Common myeloid progenitor, CD34-positive (primary cell): ENCODE data around the gene CEBPG.

Experiments
- CTCF ChIA-PET: fragments of 350-600 bp; sonication (Branson Sonifier 250); formaldehyde crosslinking; loops from one replicate; lab custom pipeline; 2021; ENCODE audit warnings: antibody characterized with exemption; lab: Charles Lee
- POLR2A ChIA-PET: fragments of 350-600 bp; sonication (Branson Sonifier 250); formaldehyde crosslinking; loops from one replicate; lab custom pipeline; 2021; ENCODE audit warnings: antibody characterized with exemption; lab: Charles Lee
- DNase-seq, 3 donors: peaks; one replicate each; pipeline versions ENCODE4 v3.0.0 to v3.0.0-alpha.2; 2013
- H3K27ac ChIP-seq, 2 experiments: 1 replicate in 1 of 2; 2 replicates in 1 of 2; pipeline ENCODE4 v1.7.0; 2013; ENCODE audit warnings: inconsistent platforms in 2 of 2, low read length in 2 of 2, mild to moderate bottlenecking in 2 of 2, low read depth in 1 of 2, moderate library complexity in 1 of 2; ENCODE audit not compliant: severe bottlenecking in 2 of 2, insufficient read depth in 1 of 2, poor library complexity in 1 of 2
- H3K27me3 ChIP-seq, 5 experiments: replicated peaks in 2 of 5; 1 replicate in 3 of 5; 2 replicates in 2 of 5; pipeline versions ENCODE4 v1.6.1 to v1.7.0; 2013; ENCODE audit warnings: low read length in 4 of 5, mild to moderate bottlenecking in 2 of 5, moderate library complexity in 2 of 5, inconsistent platforms in 1 of 5; ENCODE audit not compliant: insufficient read depth in 5 of 5, control insufficient read depth in 4 of 5
- H3K36me3 ChIP-seq, 4 experiments: 1 replicate in 2 of 4; 2 replicates in 2 of 4; pipeline versions ENCODE4 v1.6.1 to v1.7.0; 2013; ENCODE audit warnings: low read length in 3 of 4, control low read depth in 1 of 4, mild to moderate bottlenecking in 1 of 4; ENCODE audit not compliant: control insufficient read depth in 4 of 4, insufficient read depth in 4 of 4
- H3K4me1 ChIP-seq, 4 experiments: 1 replicate in 3 of 4; 2 replicates in 1 of 4; pipeline versions ENCODE4 v1.6.1 to v1.7.1; 2013; ENCODE audit warnings: low read length in 3 of 4, mild to moderate bottlenecking in 3 of 4, control low read depth in 1 of 4, inconsistent platforms in 1 of 4, moderate library complexity in 1 of 4; ENCODE audit not compliant: control insufficient read depth in 4 of 4, insufficient read depth in 4 of 4; ENCODE audit errors: control extremely low read depth in 1 of 4
- H3K4me3 ChIP-seq, 7 experiments: 1 replicate in 4 of 7; 2 replicates in 3 of 7; pipeline versions ENCODE4 v1.5.1 to v1.7.0; 2013; ENCODE audit warnings: mild to moderate bottlenecking in 7 of 7, low read length in 6 of 7, moderate library complexity in 6 of 7, inconsistent platforms in 2 of 7, low read depth in 2 of 7, control low read depth in 1 of 7; ENCODE audit not compliant: insufficient read depth in 4 of 7, control insufficient read depth in 1 of 7; ENCODE audit errors: extremely low read depth in 1 of 7
- H3K9me3 ChIP-seq, 5 experiments: 1 replicate in 4 of 5; 2 replicates in 1 of 5; pipeline versions ENCODE4 v1.6.1 to v1.7.1; 2013; ENCODE audit warnings: low read length in 4 of 5, mild to moderate bottlenecking in 2 of 5, inconsistent platforms in 1 of 5, low read depth in 1 of 5, moderate library complexity in 1 of 5; ENCODE audit not compliant: control insufficient read depth in 4 of 5, insufficient read depth in 2 of 5; ENCODE audit errors: control extremely low read depth in 1 of 5
- WGBS: methylation state at CpG from one replicate; pipeline ENCODE4 v1.1.5; 2013; ENCODE audit not compliant: insufficient coverage; 5-methylcytosine and 5-hydroxymethylcytosine counted together

The CEBPG gene

DNA sequence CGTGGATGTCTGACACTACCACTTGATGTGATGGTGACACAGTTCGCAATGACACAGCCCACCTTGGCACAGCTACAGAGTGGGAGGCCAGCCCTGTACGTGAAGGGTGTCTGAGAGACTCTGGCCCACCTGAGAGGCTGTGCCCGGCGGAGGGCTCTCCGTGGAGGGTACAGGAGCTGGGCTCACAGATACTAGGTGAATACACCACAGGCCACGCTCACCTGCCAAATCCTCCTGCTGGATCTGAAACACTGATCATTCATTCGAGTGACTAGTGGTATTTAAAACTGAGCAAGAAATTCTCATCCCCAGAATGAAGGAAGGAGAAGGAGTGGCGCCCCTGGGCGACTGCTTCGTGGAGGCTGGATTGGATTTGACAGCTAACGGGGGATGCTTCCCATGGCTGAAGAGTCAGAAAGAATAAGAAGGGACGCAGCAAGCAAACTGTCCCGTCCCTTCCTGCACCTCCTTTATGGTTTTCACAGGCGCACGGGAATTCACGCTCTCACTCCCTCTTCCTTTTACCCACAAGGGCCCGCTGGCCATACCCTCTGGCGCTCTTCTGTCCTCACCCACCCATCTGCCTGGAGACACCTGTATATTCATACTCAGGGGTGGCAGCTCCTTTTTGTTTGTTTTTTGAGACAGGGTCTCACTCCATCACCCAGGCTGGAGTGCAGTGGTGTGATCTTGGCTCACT is 25.0 kb downstream of the CEBPG start:
- H3K27ac ChIP-seq: no peak overlapping the region
- CTCF ChIA-PET: interaction anchor here (0.9 to 16.5 kb wide), 3 partner anchors 7 to 158 kb away, joined by 3 to 278 read pairs (median 25); no protein-coding TSS in a partner anchor
- H3K27me3 ChIP-seq: no peaks in the 10 kb centered on the region
- POLR2A ChIA-PET: interaction anchor here (0.6 kb wide), 1 partner anchor 155 kb away, joined by 3 read pairs; no protein-coding TSS in a partner anchor
- no peaks in the 10 kb centered on the region for H3K9me3 ChIP-seq
- no peak overlapping the region for H3K4me3 ChIP-seq
- 97% methylated on average over 9 of the region's 19 CpGs for WGBS
- H3K36me3 ChIP-seq: no peaks in the 10 kb centered on the region
- peaks cover 0 to 9% (median 0%) of the 10 kb centered on the region in 4 experiments for H3K4me1 ChIP-seq
- DNase-seq: no peak

DNA sequence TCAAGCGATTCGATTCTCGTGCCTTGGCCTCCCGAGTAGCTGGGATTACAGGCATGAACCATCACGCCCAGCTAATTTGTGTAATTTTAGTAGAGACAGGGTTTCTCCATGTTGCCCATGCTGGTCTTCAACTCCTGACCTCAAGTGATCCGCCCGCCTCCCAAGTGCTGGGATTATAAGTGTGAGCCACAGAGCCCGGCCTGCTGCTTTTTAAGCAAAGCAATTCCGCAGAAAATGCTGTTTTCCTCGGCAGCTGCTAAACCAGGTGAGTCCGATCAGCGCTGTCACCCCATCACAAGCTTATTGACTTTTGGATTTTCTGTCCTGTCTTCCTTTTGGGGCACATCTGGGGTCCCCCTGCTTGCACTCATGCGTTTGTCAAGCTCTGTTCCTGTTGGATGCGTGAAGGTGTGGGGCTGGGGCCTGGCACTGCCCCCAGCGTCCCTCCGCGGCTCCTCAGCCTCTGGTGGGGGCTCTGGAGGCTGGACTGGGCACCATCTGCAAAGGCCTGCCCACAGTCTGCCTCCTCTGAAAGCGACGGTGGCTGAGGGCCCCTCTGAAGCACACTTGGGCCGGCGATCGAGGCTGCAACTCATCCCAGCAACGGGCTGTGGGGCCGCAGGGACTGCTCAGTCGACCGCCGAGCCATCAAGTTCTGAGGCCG is 25.7 kb downstream of the CEBPG start:
- DNase-seq: no peak
- no peaks in the 10 kb centered on the region for H3K9me3 ChIP-seq
- no peaks in the 10 kb centered on the region for H3K27me3 ChIP-seq
- WGBS: 98% methylated on average over 28 of the region's 28 CpGs
- H3K36me3 ChIP-seq: no peaks in the 10 kb centered on the region
- no peak overlapping the region for H3K27ac ChIP-seq
- POLR2A ChIA-PET: interaction anchor here (0.6 kb wide), 1 partner anchor 155 kb away, joined by 3 read pairs; no protein-coding TSS in a partner anchor
- no peak overlapping the region for H3K4me3 ChIP-seq
- peaks cover 0 to 8% (median 0%) of the 10 kb centered on the region in 4 experiments for H3K4me1 ChIP-seq
- CTCF ChIA-PET: interaction anchor here (1.4 to 16.5 kb wide), 4 partner anchors 6 to 159 kb away, joined by 6 to 278 read pairs (median 16); partner anchors contain the start of gene CEBPG

DNA sequence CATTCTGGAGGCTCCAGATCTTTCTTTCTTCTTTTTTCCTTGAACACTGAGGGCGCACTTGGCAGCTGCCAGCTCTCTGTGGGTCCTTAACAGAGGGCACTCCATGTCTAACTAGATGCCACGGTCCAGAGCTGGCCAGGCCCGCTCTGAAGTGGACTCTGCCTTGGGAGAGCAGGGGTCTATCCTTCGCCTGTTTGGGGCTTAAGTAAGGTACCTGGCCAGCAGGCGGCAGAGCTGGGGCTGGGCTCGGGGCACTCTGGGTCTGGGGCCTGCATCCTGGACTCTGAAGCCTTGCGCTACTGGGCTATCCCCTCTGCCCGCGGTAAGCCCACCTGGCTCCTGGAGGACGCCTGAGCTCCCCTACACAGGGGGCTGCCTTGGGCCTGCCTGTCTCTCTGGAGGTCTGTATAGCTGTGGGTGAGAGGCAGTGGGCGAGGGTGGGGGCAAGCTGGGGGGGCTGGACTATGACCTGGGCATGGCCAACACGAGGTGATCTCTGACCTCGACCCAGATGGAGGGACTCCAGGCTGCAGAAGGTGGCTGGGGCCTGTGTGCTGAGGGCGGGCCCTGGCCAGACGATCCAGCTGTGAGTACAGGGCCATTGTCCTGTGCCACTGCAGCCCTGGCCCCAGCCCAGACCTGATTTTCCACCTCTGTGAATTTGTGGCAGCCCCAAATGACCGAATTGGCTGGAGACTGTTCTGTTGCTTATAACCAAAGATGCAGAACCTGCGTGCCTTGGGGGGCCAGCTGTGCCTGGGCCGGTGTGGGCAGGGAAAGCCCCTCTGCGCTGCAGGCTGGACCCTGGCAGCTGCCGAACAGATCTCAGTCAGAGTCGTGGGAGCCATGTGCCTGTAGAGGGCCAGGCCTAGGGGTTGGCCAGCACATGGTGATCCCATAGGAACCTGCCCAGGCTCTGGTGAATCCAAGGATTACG is 26.5 kb downstream of the CEBPG start:
- H3K36me3 ChIP-seq: no peaks in the 10 kb centered on the region
- no peak for DNase-seq
- H3K27me3 ChIP-seq: no peaks in the 10 kb centered on the region
- no peak overlapping the region for H3K4me3 ChIP-seq
- ChIA-PET POLR2A (interaction anchor here (0.9 kb wide), 1 partner anchor 18 kb away, joined by 3 read pairs; no protein-coding TSS in a partner anchor), CTCF (interaction anchor here (1.0 to 16.5 kb wide), 4 partner anchors 16 to 160 kb away, joined by 3 to 278 read pairs (median 7); partner anchors contain the start of genes CEBPA and CEBPG)
- H3K9me3 ChIP-seq: no peaks in the 10 kb centered on the region
- peaks cover 0 to under 1% (median 0%) of the 10 kb centered on the region in 4 experiments for H3K4me1 ChIP-seq
- 95% methylated on average over 21 of the region's 22 CpGs for WGBS
- no peak overlapping the region for H3K27ac ChIP-seq

DNA sequence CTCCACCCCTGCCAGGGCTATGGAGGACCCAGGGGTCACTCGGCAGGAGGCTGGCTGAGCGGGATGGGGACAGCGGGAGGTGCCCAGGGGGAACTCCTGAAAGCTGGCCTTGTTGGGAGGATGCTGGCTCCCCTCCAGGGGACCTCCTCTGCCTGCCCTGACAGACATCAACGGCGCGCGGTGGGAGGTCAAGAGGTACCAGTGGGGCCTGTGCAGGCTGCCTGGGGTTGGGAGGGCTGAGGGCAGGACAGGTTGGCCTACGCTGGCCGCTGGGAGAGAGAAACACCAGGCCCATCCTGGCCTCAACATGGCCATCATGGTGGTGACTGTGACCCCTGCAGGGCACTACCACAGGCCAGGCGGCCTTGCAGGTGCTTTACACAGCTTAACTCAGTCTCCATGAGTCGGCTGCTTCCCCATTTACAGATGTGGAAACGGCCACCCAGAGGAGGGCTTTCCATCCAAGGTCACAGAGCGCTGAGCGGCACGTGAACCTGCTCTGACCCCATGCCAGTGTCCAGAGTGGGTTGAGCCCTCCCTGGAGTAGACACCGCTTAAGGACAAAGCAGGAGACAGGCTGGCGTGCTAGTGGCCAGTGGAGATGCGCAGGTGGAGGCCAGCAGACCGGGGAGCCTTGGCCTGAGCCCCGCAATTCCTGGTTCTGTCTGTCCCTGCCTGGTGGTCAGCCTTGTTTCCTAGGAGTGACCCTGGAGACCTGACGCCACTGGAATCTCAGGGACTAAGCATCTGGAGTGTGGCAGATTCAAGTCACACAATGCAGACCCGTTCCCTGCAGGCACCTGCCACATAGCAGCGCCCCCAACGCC is 27.6 kb downstream of the CEBPG start:
- DNase-seq: no peak
- H3K4me3 ChIP-seq: no peak overlapping the region
- no peaks in the 10 kb centered on the region for H3K27me3 ChIP-seq
- ChIA-PET CTCF (interaction anchor here (2.6 to 16.5 kb wide), 2 partner anchors 15 to 161 kb away, joined by 8 to 278 read pairs; no protein-coding TSS in a partner anchor), POLR2A (interaction anchor here (0.9 kb wide), 1 partner anchor 19 kb away, joined by 3 read pairs; no protein-coding TSS in a partner anchor)
- 95% methylated on average over 21 of the region's 24 CpGs for WGBS
- H3K27ac ChIP-seq: no peak overlapping the region
- H3K4me1 ChIP-seq: no peaks in the 10 kb centered on the region
- H3K36me3 ChIP-seq: no peaks in the 10 kb centered on the region
- no peaks in the 10 kb centered on the region for H3K9me3 ChIP-seq

DNA sequence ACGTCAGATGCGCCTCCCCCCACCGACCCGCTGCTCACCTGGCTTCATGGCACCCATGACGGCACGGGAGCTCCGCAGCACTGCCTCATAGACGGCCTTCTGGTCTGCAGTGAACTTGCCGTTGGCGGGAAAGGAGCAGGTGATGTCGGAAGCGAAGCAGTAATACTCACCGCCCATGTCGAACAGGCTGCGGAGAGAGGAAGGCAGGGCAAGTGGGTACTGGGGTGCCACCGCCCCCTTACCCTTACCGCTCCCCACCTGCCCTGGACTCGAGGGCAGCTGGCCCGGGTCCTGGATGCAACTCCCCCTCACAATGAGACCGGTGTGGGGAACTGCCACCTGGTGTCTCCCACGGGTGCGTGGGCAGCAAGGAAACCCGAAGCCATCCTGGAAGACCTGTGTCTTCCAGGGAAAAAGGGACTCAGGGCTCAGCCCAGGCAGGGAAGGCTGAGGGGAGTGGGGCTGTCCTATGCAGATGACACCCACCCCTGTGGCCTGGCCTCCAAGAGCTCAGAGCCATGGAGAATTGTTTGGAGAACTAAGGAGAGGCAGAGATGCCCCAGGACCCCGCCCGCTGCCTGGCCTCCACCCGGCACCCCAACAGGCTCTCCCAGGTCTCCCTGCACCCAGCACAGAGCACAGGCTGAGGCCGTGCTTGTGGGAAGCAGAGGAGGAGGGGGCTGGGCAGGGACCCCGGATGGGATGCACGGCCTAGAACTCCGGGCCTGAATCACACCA is 28.3 kb downstream of the CEBPG start:
- ChIA-PET CTCF (interaction anchor here (2.6 to 16.5 kb wide), 2 partner anchors 14 to 162 kb away, joined by 8 to 278 read pairs; no protein-coding TSS in a partner anchor), POLR2A (interaction anchor here (1.8 kb wide), 1 partner anchor 99 kb away, joined by 4 read pairs; the partner anchor contains the start of gene CEBPA)
- 98% methylated on average over 23 of the region's 30 CpGs for WGBS

More for the DNA sequence above, 28.3 kb downstream of the CEBPG start:
- H3K4me1 ChIP-seq: no peaks in the 10 kb centered on the region
- H3K36me3 ChIP-seq: no peaks in the 10 kb centered on the region
- H3K4me3 ChIP-seq: no peak overlapping the region
- no peaks in the 10 kb centered on the region for H3K9me3 ChIP-seq
- H3K27me3 ChIP-seq: no peaks in the 10 kb centered on the region
- no peak overlapping the region for H3K27ac ChIP-seq
- DNase-seq: no peak
